CD14-positive monocyte (primary cell): ENCODE data around the gene TPM1. TPM values are rescaled to one million over a fixed set of nuclear protein-coding genes. Genes with fewer than 3 reads are reported as not detected.

ENCODE experiments used
- DNase-seq, 3 donors: peaks; one replicate each; pipeline ENCODE4 v3.0.0-alpha.2; 2011 to 2022
- H2AFZ ChIP-seq: 2 replicates; pipeline ENCODE4 v1.6.0; 2012; ENCODE audit warnings: mild to moderate bottlenecking, low read depth, low read length, inconsistent platforms; ENCODE audit not compliant: insufficient read depth, poor library complexity, severe bottlenecking
- H3K27ac ChIP-seq, 2 donors: 1 replicate in 1 of 2; 2 replicates in 1 of 2; pipeline ENCODE4 v1.5.1; 2012 to 2013; ENCODE audit warnings: low read length in 2 of 2, control low read depth in 1 of 2, inconsistent platforms in 1 of 2, low read depth in 1 of 2, mild to moderate bottlenecking in 1 of 2
- H3K27me3 ChIP-seq, 2 donors: one replicate each; pipeline versions ENCODE4 v1.6.0 to v1.6.1; 2011 to 2013; ENCODE audit warnings: low read length in 2 of 2; ENCODE audit not compliant: control insufficient read depth in 2 of 2, insufficient read depth in 2 of 2
- H3K36me3 ChIP-seq, 2 donors: replicated peaks in 1 of 2; 1 replicate in 1 of 2; 2 replicates in 1 of 2; pipeline versions ENCODE4 v1.5.1 to v1.6.1; 2012 to 2013; ENCODE audit warnings: low read length in 2 of 2, control low read depth in 1 of 2, inconsistent platforms in 1 of 2, mild to moderate bottlenecking in 1 of 2; ENCODE audit not compliant: insufficient read depth in 2 of 2, control insufficient read depth in 1 of 2
- H3K4me1 ChIP-seq, 2 donors: 1 replicate in 1 of 2; 2 replicates in 1 of 2; pipeline versions ENCODE4 v1.5.1 to v1.6.1; 2012 to 2013; ENCODE audit warnings: low read length in 2 of 2, control low read depth in 1 of 2, inconsistent platforms in 1 of 2, mild to moderate bottlenecking in 1 of 2, moderate library complexity in 1 of 2; ENCODE audit not compliant: insufficient read depth in 2 of 2, control insufficient read depth in 1 of 2
- H3K4me2 ChIP-seq: replicated peaks from 2 replicates; pipeline ENCODE3; 2012; ENCODE audit warnings: low read length, moderate library complexity, mild to moderate bottlenecking; ENCODE audit not compliant: poor library complexity, severe bottlenecking; ENCODE audit errors: extremely low read depth
- H3K4me3 ChIP-seq, 3 experiments: fragments of 200-600 bp in 1 of 3; sonication (generic) in 1 of 3; replicated peaks in 1 of 3; 1 replicate in 2 of 3; 2 replicates in 1 of 3; pipeline ENCODE4 v1.5.1; 2011 to 2013; ENCODE audit warnings: low read length in 3 of 3, mild to moderate bottlenecking in 3 of 3, control low read depth in 2 of 3, low read depth in 2 of 3, inconsistent platforms in 1 of 3, moderate library complexity in 1 of 3
- H3K79me2 ChIP-seq: 2 replicates; pipeline ENCODE4 v1.6.0; 2012; ENCODE audit warnings: mild to moderate bottlenecking, control low read depth, inconsistent platforms, low read length, moderate library complexity; ENCODE audit not compliant: insufficient read depth
- H3K9ac ChIP-seq: 2 replicates; pipeline ENCODE4 v1.6.0; 2017; ENCODE audit warnings: low read length, mild to moderate bottlenecking; ENCODE audit not compliant: insufficient read depth, poor library complexity, severe bottlenecking
- H3K9me3 ChIP-seq, 2 donors: replicated peaks in 1 of 2; 1 replicate in 1 of 2; 2 replicates in 1 of 2; pipeline versions ENCODE4 v1.5.1 to v1.6.1; 2012 to 2013; ENCODE audit warnings: low read length in 2 of 2, control low read depth in 1 of 2; ENCODE audit not compliant: control insufficient read depth in 1 of 2, insufficient read depth in 1 of 2
- H4K20me1 ChIP-seq: 2 replicates; pipeline ENCODE4 v1.6.0; 2012; ENCODE audit warnings: mild to moderate bottlenecking, low read length, control low read depth, moderate library complexity; ENCODE audit not compliant: insufficient read depth
- H3K27ac Mint-ChIP-seq, 7 donors: one replicate each; pipeline ENCODE4 v1.8.0; 2020; ENCODE audit warnings: mild to moderate bottlenecking in 7 of 7, mixed read lengths in 7 of 7, moderate library complexity in 6 of 7, inconsistent platforms in 2 of 7
- H3K27me3 Mint-ChIP-seq, 3 donors: one replicate each; pipeline ENCODE4 v1.8.0; 2021 to 2022; ENCODE audit warnings: low read depth in 3 of 3, mild to moderate bottlenecking in 3 of 3, mixed read lengths in 3 of 3, moderate library complexity in 3 of 3, inconsistent platforms in 1 of 3
- H3K36me3 Mint-ChIP-seq, 2 donors: one replicate each; pipeline ENCODE4 v1.8.0; 2020; ENCODE audit warnings: mixed read lengths in 2 of 2, inconsistent platforms in 1 of 2, mild to moderate bottlenecking in 1 of 2
- H3K4me1 Mint-ChIP-seq: one replicate; pipeline ENCODE4 v1.8.0; 2020; ENCODE audit warnings: mild to moderate bottlenecking, mixed read lengths
- H3K4me3 Mint-ChIP-seq, 2 donors: one replicate each; pipeline ENCODE4 v1.8.0; 2020; ENCODE audit warnings: mild to moderate bottlenecking in 2 of 2, mixed read lengths in 2 of 2, moderate library complexity in 1 of 2
- H3K9me3 Mint-ChIP-seq, 7 donors: one replicate each; pipeline ENCODE4 v1.8.0; 2020 to 2022; ENCODE audit warnings: mixed read lengths in 7 of 7, mild to moderate bottlenecking in 6 of 7, moderate library complexity in 6 of 7, inconsistent platforms in 2 of 7
- WGBS: methylation state at CpG from one replicate; pipeline ENCODE4 v1.1.5; 2013; ENCODE audit warnings: missing lambda C conversion rate; ENCODE audit not compliant: insufficient coverage; 5-methylcytosine and 5-hydroxymethylcytosine counted together
- intact Hi-C, 2 donors: fragments of 100-400 bp; cut with micrococcal nuclease; formaldehyde crosslinking; loops; one replicate each; pipeline versions ENCODE4 v1.15.0 to v1.15.1; 2023
- polyA plus RNA-seq, 3 donors: library from polyadenylated mRNA; depleted of rRNA in 1 of 3; unstranded in 2 of 3; stranded (reverse) in 1 of 3; fragments of 300-500 nt in 2 of 3; fragments of >200 nt in 1 of 3; fragmentation: Illumina TruSeq in 2 of 3; gene quantifications; 1 replicate in 2 of 3; 2 replicates in 1 of 3; pipeline ENCODE4 v1.2.3, GENCODE V29; 2012 to 2021
- TF ChIP-seq, protein P1 (sequence below): fragments of 200-600 bp; IDR thresholded peaks from one replicate; pipeline ENCODE4 v1.8.0; 2022; ENCODE audit warnings: antibody characterized with exemption, mild to moderate bottlenecking

TPM1 gene
- polyA plus RNA-seq, 3 donors: 11.7 to 15.9 (median 11.9) TPM

DNA sequence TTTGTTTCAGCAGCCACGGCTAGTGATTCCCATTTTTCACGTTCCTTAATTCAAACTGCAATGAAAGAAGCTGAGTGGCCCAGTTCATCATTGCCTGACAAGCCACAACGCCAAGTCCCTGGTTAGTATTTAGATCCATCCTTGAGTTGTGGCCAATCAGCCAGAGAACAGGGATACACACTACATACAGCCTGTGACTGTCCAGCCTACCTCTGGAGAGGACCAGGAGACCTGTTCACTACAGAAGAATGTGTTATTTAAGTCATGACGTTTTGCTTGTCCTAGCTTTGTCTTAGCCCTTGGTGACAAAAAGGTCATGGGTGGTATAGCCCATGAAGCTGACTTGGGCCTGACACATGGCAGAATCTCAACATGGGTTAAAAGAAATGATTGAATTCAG is 2.7 kb upstream of the TPM1 start:
- Histone ChIP-seq H3K9me3 (peaks cover 0 to 28% of the 10 kb centered on the region in 2 donors), H3K9ac (no peak overlapping the region), H3K79me2 (no peaks in the 10 kb centered on the region), H3K4me3 (no peak overlapping the region), H4K20me1 (no peaks in the 10 kb centered on the region), H3K4me1 (peaks cover 21 to 26% of the 10 kb centered on the region in 2 donors), H3K4me2 (no peak overlapping the region), H3K27me3 (peaks cover 55 to 66% of the 10 kb centered on the region in 2 donors), H2AFZ (no peak overlapping the region), H3K36me3 (no peaks in the 10 kb centered on the region), H3K27ac (no peak overlapping the region)
- Mint-ChIP-seq H3K4me1 (peaks cover 22% of the 10 kb centered on the region), H3K27ac (no peak overlapping the region), H3K4me3 (peak overlapping the region in 1 of 2 donors; percentile 65), H3K36me3 (no peaks in the 10 kb centered on the region), H3K9me3 (peaks cover 0 to 12% (median 5%) of the 10 kb centered on the region in 7 donors), H3K27me3 (peaks cover 52 to 70% (median 63%) of the 10 kb centered on the region in 3 donors)
- no peak for DNase-seq
- intact Hi-C loops: loop anchor here (10.0 kb wide), 2 partner anchors 145 to 245 kb away; partner anchors contain the start of gene RAB8B (in 1 of the 2)
- TF ChIP-seq, protein P1, sequence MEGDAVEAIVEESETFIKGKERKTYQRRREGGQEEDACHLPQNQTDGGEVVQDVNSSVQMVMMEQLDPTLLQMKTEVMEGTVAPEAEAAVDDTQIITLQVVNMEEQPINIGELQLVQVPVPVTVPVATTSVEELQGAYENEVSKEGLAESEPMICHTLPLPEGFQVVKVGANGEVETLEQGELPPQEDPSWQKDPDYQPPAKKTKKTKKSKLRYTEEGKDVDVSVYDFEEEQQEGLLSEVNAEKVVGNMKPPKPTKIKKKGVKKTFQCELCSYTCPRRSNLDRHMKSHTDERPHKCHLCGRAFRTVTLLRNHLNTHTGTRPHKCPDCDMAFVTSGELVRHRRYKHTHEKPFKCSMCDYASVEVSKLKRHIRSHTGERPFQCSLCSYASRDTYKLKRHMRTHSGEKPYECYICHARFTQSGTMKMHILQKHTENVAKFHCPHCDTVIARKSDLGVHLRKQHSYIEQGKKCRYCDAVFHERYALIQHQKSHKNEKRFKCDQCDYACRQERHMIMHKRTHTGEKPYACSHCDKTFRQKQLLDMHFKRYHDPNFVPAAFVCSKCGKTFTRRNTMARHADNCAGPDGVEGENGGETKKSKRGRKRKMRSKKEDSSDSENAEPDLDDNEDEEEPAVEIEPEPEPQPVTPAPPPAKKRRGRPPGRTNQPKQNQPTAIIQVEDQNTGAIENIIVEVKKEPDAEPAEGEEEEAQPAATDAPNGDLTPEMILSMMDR: no peak
- WGBS: 91% methylated on average over 4 of the region's 4 CpGs

DNA sequence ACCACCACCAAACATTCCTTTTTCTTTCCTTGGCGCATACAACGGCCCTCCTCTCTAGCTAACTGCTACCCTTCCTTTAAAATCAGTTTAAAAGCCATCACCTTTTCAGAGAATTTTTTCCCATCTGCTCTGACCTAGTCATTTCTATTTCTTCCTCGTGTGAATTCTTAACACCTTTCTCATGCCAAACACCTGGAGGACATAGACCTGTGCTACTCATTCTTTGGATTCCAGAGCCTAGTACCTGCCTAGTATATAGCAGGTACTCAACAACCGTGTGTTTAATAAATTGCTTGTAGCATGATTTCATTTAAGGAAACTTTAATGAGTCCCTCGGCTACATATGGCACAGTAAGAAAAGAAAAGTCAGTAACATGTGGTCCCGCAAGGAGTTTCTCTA is 2.0 kb upstream of the TPM1 start:
- Mint-ChIP-seq H3K27me3 (peaks cover 59 to 73% (median 69%) of the 10 kb centered on the region in 3 donors), H3K27ac (no peak overlapping the region), H3K9me3 (peaks cover 0 to 12% (median 5%) of the 10 kb centered on the region in 7 donors), H3K36me3 (no peaks in the 10 kb centered on the region), H3K4me3 (peak overlapping the region in 1 of 2 donors; percentile 77), H3K4me1 (peaks cover 19% of the 10 kb centered on the region)
- Histone ChIP-seq H3K27me3 (peaks cover 58 to 73% of the 10 kb centered on the region in 2 donors), H3K4me2 (no peak overlapping the region), H3K27ac (no peak overlapping the region), H3K9ac (no peak overlapping the region), H3K79me2 (no peaks in the 10 kb centered on the region), H3K4me3 (no peak overlapping the region), H4K20me1 (no peaks in the 10 kb centered on the region), H3K4me1 (peaks cover 21 to 26% of the 10 kb centered on the region in 2 donors), H3K9me3 (peaks cover 0 to 28% of the 10 kb centered on the region in 2 donors), H3K36me3 (no peaks in the 10 kb centered on the region), H2AFZ (no peak overlapping the region)
- intact Hi-C loops: loop anchor here (10.0 kb wide), 2 partner anchors 144 to 244 kb away; partner anchors contain the start of gene RAB8B (in 1 of the 2)
- no peak for DNase-seq
- TF ChIP-seq, protein P1: no peak
- WGBS: 94% methylated on average over 6 of the region's 6 CpGs
